Karpas-422 (cell line): ENCODE data around the gene RAVER2. TPM values are rescaled to one million over a fixed set of nuclear protein-coding genes. Genes with fewer than 3 reads are reported as not detected.
"Not testable (repeated sequence)": the region's sequence is repeated elsewhere in the genome, so short reads cannot be mapped to it uniquely, and the experiment has no call there.

Experiments
- DNase-seq: peaks from one replicate; pipeline ENCODE4 v3.0.0-alpha.2; 2015
- H2AFZ ChIP-seq: fragments of 200-600 bp; sonication (generic); 2 replicates; pipeline ENCODE4 v1.6.1; 2014; ENCODE audit warnings: antibody characterized with exemption, low read length, mixed read lengths
- H3K27ac ChIP-seq: fragments of 200-600 bp; sonication (generic); 2 replicates; pipeline ENCODE4 v1.5.1; 2014; ENCODE audit warnings: mild to moderate bottlenecking, low read length, moderate library complexity
- H3K27me3 ChIP-seq: fragments of 200-600 bp; sonication (generic); 2 replicates; pipeline ENCODE4 v1.6.1; 2014; ENCODE audit warnings: low read length, mixed read lengths
- H3K36me3 ChIP-seq: fragments of 200-600 bp; sonication (generic); 2 replicates; pipeline ENCODE4 v1.6.1; 2014; ENCODE audit warnings: low read length, mixed read lengths; ENCODE audit not compliant: insufficient read depth
- H3K4me1 ChIP-seq: fragments of 200-600 bp; sonication (generic); 2 replicates; pipeline ENCODE4 v1.6.1; 2014; ENCODE audit warnings: mild to moderate bottlenecking, low read length, mixed read lengths
- H3K4me2 ChIP-seq: fragments of 200-600 bp; sonication (generic); 2 replicates; pipeline ENCODE4 v1.6.1; 2014; ENCODE audit warnings: low read length, low read depth, mild to moderate bottlenecking; ENCODE audit not compliant: poor library complexity, severe bottlenecking
- H3K4me3 ChIP-seq: fragments of 200-600 bp; sonication (generic); 2 replicates; pipeline ENCODE4 v1.5.1; 2014; ENCODE audit warnings: mild to moderate bottlenecking, antibody characterized with exemption, low read length, mixed read lengths
- H3K79me2 ChIP-seq: fragments of 200-600 bp; sonication (generic); 2 replicates; pipeline ENCODE4 v1.6.1; 2014; ENCODE audit warnings: mild to moderate bottlenecking, low read length, mixed read lengths
- H3K9ac ChIP-seq: fragments of 200-600 bp; sonication (generic); 2 replicates; pipeline ENCODE4 v1.6.0; 2014; ENCODE audit warnings: low read length
- H3K9me2 ChIP-seq: fragments of 200-600 bp; sonication (generic), shearing (Covaris generic); replicated peaks from 2 replicates; pipeline ENCODE4 v1.6.0; 2014; ENCODE audit warnings: mild to moderate bottlenecking, low read length, moderate library complexity; ENCODE audit not compliant: insufficient read depth
- H3K9me3 ChIP-seq: fragments of 300-700, 200-600 bp; sonication (generic); 2 replicates; pipeline ENCODE4 v1.6.1; 2014; ENCODE audit warnings: low read length, mixed read lengths
- H4K20me1 ChIP-seq: fragments of 200-600 bp; sonication (generic); 2 replicates; pipeline ENCODE4 v1.6.1; 2014; ENCODE audit warnings: mild to moderate bottlenecking, antibody characterized with exemption, low read length, low read depth; ENCODE audit not compliant: insufficient read depth
- total RNA-seq: library from RNA; depleted of rRNA; stranded (reverse); fragments of >200 nt; shearing (Covaris generic); gene quantifications from 2 replicates; pipeline ENCODE4 v1.2.3, GENCODE V29; 2014; ENCODE audit warnings: low replicate concordance

RAVER2 gene
- total RNA-seq, 1 experiment from 2014 or later = not detected

DNA sequence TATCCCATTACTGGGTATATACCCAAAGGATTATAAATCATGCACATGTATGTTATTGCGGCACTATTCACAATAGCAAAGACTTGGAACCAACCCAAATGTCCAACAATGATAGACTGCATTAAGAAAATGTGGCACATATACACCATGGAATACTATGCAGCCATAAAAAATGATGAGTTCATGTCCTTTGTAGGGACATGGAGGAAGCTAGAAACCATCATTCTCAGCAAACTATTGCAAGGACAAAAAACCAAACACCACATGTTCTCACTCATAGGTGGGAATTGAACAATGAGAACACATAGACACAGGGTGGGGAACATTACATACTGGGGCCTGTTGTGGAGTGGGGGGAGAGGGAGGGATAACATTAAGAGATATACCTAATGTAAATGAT is 4.2 kb upstream of the RAVER2 start:
- not testable (repeated sequence) for H3K36me3 ChIP-seq, H3K79me2 ChIP-seq, H3K4me3 ChIP-seq, H2AFZ ChIP-seq, H3K27me3 ChIP-seq, H3K9me2 ChIP-seq, H3K27ac ChIP-seq, H3K4me2 ChIP-seq, DNase-seq, H3K9ac ChIP-seq, H4K20me1 ChIP-seq, H3K4me1 ChIP-seq, H3K9me3 ChIP-seq

DNA sequence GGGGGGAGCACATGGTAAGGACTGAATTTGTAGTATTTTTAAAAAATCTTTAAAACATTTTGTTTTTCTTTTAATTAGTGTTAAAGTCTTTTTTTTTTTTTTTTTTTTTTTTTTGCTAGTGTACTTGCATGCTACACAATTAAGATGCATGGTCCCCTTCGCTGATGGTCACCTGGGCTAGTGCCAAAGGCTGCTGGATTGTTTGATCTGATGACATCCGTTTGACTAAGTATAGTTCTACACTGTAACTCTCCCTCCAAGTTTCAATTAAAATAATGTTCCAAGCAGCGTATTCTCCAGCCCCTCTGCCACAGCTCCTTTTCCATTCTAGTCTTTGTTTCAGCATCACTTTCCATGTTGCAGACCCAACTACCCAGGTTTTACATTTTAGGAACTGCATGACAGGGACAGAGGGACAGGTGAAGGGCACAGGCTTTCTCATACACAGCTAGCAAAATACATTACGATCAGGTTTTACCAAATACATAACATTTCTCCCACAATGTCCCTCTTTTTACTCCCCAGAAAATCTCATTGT is 852 bp upstream of the RAVER2 start:
- no peak overlapping the region for H3K9ac ChIP-seq
- H3K4me3 ChIP-seq = no peak overlapping the region
- H3K4me1 ChIP-seq = no peaks in the 10 kb centered on the region
- no peaks in the 10 kb centered on the region for H3K9me3 ChIP-seq
- H3K9me2 ChIP-seq = no peaks in the 10 kb centered on the region
- H3K27me3 ChIP-seq = no peaks in the 10 kb centered on the region
- no peak overlapping the region for H3K4me2 ChIP-seq
- no peak for DNase-seq
- no peak overlapping the region for H2AFZ ChIP-seq
- H3K36me3 ChIP-seq = no peaks in the 10 kb centered on the region
- no peaks in the 10 kb centered on the region for H4K20me1 ChIP-seq
- H3K79me2 ChIP-seq = no peaks in the 10 kb centered on the region
- no peak overlapping the region for H3K27ac ChIP-seq

DNA sequence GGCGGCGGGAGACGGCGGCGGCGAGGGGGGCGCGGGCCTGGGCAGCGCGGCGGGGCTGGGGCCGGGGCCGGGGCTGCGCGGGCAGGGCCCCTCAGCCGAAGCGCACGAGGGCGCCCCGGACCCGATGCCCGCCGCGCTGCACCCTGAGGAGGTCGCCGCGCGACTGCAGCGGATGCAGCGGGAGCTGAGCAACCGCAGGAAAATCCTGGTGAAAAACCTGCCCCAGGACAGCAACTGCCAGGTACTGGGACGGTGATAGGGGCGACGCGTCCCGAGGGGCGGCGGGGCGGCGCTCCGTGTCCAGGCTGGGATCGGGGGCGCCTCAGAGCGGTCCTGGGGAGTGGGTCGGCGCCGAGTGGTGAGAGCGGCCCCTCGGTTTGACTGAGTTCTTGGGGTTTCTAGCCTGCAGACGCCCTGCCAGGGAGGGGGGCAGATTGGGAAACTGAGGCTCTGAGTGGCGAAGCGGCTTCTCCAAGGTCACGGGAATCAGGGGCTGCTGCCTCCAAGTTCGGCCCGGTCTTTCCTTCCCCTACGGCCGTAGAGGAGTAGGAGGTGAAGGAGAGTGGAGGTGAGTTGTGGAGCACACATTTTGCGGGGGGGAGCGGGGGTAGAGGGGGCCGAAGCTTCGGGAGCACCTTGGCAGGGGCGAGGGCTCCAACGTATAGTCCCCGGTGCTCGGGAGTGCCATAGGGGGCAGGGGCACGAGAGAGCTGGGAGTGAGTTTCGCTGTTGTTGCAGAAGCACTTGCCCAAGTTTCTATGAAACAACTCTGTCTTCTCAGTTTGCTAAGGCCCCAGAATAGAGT is 508 bp downstream of the RAVER2 start:
- Histone ChIP-seq H3K4me2 (no peak overlapping the region), H4K20me1 (no peaks in the 10 kb centered on the region), H3K79me2 (no peaks in the 10 kb centered on the region), H3K4me3 (no peak overlapping the region), H3K9ac (no peak overlapping the region), H3K9me2 (no peaks in the 10 kb centered on the region), H2AFZ (no peak overlapping the region), H3K9me3 (no peaks in the 10 kb centered on the region), H3K27ac (no peak overlapping the region), H3K36me3 (no peaks in the 10 kb centered on the region), H3K4me1 (no peaks in the 10 kb centered on the region), H3K27me3 (no peaks in the 10 kb centered on the region)
- no peak for DNase-seq

DNA sequence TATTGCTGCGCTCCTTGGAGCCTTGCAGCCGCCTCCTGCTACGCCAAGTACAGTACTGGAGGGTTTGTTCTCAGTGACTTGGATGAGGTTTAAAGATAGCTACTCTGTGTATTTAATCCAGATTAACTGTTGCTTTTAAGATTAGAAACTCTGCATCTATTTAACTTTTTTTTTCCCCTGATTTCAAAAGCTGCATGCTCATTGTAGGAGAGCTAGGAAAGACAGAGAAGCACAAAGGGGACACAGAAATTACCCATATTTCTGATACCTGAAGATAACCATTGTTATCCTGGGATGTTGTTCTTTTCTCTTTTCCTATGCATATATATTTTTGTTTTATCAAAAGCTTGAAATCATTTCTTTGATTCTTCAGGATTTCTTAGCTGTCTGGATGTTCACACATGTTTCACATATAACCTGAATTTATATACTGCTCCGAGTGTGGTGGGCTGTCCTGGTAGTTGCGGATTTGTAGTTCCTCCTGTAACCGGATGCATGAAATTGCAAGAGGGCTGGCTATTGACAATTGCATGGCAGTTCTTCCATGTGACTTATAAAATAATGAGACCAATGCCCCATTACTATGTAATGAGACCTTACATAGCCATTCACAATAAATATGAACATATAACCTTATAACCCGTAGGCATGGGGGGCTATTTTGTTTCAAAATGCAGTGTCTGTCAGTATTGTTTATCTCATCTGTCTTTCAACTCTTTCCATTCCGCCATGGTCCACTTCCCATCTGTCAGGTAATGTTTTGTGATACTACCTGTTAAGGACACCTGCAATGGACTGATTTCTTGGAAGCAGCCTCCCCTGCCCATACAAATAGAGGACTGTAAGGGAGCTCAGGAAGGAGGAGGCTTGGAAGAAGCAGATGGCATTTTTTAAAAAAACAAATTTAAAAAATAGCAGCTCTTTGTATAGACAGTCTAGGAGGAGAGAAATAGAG is 1.4 kb downstream of the RAVER2 start:
- no peaks in the 10 kb centered on the region for H3K9me2 ChIP-seq
- no peaks in the 10 kb centered on the region for H3K4me1 ChIP-seq
- no peaks in the 10 kb centered on the region for H3K9me3 ChIP-seq
- no peaks in the 10 kb centered on the region for H4K20me1 ChIP-seq
- H3K36me3 ChIP-seq = no peaks in the 10 kb centered on the region
- H3K4me3 ChIP-seq = no peak overlapping the region
- H3K27ac ChIP-seq = no peak overlapping the region
- H3K4me2 ChIP-seq = no peak overlapping the region
- H3K79me2 ChIP-seq = no peaks in the 10 kb centered on the region
- no peaks in the 10 kb centered on the region for H3K27me3 ChIP-seq
- DNase-seq = no peak
- no peak overlapping the region for H3K9ac ChIP-seq
- no peak overlapping the region for H2AFZ ChIP-seq

DNA sequence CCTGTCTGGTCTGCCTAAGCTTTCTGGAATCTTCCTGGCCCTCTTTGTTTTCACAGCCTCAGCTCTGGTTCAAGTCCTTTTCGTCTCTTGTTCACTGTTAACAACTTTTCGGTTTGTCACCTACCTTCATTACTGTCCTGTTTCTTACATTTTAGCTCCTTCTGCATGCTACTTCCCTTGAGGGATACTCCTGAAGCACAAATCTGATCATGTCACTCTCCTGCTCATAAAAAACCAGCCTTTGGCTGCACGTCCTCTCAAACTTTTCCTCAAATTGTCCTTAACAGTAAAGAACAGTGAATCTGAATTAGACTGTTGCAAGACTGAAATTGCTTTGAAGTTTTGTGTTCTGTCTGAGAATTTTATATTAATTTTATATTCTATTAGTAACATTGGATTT is 3.3 kb downstream of the RAVER2 start:
- H3K4me3 ChIP-seq = no peak overlapping the region
- no peak for DNase-seq
- no peaks in the 10 kb centered on the region for H3K79me2 ChIP-seq
- H3K4me1 ChIP-seq = no peaks in the 10 kb centered on the region
- H3K9me3 ChIP-seq = no peaks in the 10 kb centered on the region
- no peak overlapping the region for H3K27ac ChIP-seq
- no peaks in the 10 kb centered on the region for H4K20me1 ChIP-seq
- no peak overlapping the region for H3K9ac ChIP-seq
- no peak overlapping the region for H2AFZ ChIP-seq
- no peak overlapping the region for H3K4me2 ChIP-seq
- no peaks in the 10 kb centered on the region for H3K36me3 ChIP-seq
- no peaks in the 10 kb centered on the region for H3K27me3 ChIP-seq
- no peaks in the 10 kb centered on the region for H3K9me2 ChIP-seq

DNA sequence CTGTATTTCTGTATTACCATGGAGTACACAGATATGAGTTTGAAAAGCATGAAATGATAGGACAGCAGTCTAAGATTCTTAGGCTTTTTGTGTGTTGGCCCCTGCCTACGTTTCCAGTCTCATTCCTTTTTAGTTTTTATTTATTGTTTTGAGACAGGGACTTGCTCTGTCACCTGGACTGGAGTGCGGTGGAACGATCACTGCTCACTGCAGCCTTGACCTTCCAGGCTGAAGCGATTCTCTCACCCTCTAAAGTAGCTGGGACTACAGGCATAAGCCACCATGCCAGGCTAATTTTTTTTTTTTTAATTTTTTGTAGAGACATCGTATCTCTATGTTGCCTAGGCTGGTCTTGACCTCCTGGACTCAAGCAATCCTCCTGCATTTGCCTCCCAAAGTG is 3.8 kb downstream of the RAVER2 start:
- no peaks in the 10 kb centered on the region for H3K27me3 ChIP-seq
- H3K9me2 ChIP-seq = no peaks in the 10 kb centered on the region
- no peak overlapping the region for H3K27ac ChIP-seq
- no peaks in the 10 kb centered on the region for H4K20me1 ChIP-seq
- H3K9me3 ChIP-seq = no peaks in the 10 kb centered on the region
- no peaks in the 10 kb centered on the region for H3K79me2 ChIP-seq
- no peak overlapping the region for H2AFZ ChIP-seq
- no peak overlapping the region for H3K9ac ChIP-seq
- no peaks in the 10 kb centered on the region for H3K4me1 ChIP-seq
- H3K4me2 ChIP-seq = no peak overlapping the region
- no peak for DNase-seq
- H3K36me3 ChIP-seq = no peaks in the 10 kb centered on the region
- H3K4me3 ChIP-seq = no peak overlapping the region

DNA sequence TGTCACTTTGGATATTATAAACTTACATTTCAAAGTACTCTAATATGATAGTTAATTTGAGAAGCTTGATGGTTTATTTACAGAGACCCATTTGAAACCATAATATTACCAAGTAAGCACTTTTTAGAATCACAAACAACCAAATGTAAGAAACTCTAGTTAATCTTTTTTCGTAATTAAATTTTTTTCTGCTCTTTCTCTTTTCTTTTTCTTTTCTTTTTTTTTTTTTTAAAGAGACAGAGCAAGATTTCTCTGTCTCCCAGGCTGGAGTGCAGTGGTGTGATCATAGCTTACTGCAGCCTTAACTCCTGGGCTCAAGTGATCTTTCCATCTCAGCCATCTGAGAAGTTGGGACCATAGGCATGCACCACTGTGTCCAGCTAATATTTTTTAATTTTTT is 5.2 kb downstream of the RAVER2 start:
- no peaks in the 10 kb centered on the region for H3K9me2 ChIP-seq
- H2AFZ ChIP-seq = no peak overlapping the region
- H3K9me3 ChIP-seq = no peaks in the 10 kb centered on the region
- H3K4me2 ChIP-seq = no peak overlapping the region
- no peaks in the 10 kb centered on the region for H3K27me3 ChIP-seq
- no peak overlapping the region for H3K27ac ChIP-seq
- H3K36me3 ChIP-seq = no peaks in the 10 kb centered on the region
- no peaks in the 10 kb centered on the region for H3K4me1 ChIP-seq
- no peak overlapping the region for H3K9ac ChIP-seq
- no peaks in the 10 kb centered on the region for H3K79me2 ChIP-seq
- H3K4me3 ChIP-seq = no peak overlapping the region
- no peaks in the 10 kb centered on the region for H4K20me1 ChIP-seq
- DNase-seq = no peak

DNA sequence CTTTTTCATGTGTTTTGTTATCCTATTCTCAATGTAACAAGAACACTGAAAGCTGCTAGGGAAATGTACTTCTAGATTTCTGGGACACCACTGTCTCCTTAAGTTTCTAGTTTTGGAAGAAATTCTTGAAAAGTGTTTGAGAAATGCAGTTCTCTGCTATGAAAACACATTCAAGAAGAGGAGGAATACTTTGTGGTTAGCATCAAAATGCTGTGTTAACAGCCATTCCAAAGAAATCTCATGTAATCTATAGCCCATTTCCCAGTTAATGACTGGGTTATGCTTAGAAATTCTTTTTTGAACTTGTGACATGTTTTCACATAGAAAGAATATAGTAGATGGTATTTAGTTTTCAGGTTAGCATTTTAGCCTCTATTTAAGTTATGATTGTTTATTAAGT is 6.0 kb downstream of the RAVER2 start:
- H3K9ac ChIP-seq = no peak overlapping the region

More for the DNA sequence above, 6.0 kb downstream of the RAVER2 start:
- no peaks in the 10 kb centered on the region for H3K27me3 ChIP-seq
- no peak overlapping the region for H2AFZ ChIP-seq
- no peak overlapping the region for H3K27ac ChIP-seq
- H3K36me3 ChIP-seq = no peaks in the 10 kb centered on the region
- no peak for DNase-seq
- no peaks in the 10 kb centered on the region for H3K9me3 ChIP-seq
- no peaks in the 10 kb centered on the region for H3K9me2 ChIP-seq
- no peaks in the 10 kb centered on the region for H3K4me1 ChIP-seq
- H3K79me2 ChIP-seq = no peaks in the 10 kb centered on the region
- no peak overlapping the region for H3K4me2 ChIP-seq
- no peaks in the 10 kb centered on the region for H4K20me1 ChIP-seq
- no peak overlapping the region for H3K4me3 ChIP-seq
